IMR-90 (cell line): Measurements from ENCODE around the gene NR1I3.

Experiments used
- CTCF ChIP-seq: conservative IDR thresholded peaks from 2 replicates; pipeline ENCODE4 v1.5.1; 2012; ENCODE audit warnings: mild to moderate bottlenecking, low read depth, low read length, improper control_type of control experiment
- MXI1 ChIP-seq: IDR thresholded peaks from 2 replicates; pipeline ENCODE4 v1.6.1; 2012; ENCODE audit warnings: low read depth, mild to moderate bottlenecking, low read length, moderate library complexity, borderline replicate concordance

- TF ChIP-seq CTCF, result no peak
- TF ChIP-seq MXI1, result no peak
These were observed 47.1 kb upstream of the NR1I3 start for GRCh38 chr1:161285113-161285512.
